AG09319 (cell line): Measurements from ENCODE around the gene FMO1.

Experiments
- DNase-seq: peaks from one replicate; pipeline ENCODE4 v3.0.0-alpha.2; 2010; ENCODE audit warnings: low read depth; ENCODE audit errors: extremely low read depth
- TF ChIP-seq, protein P1 (sequence below): IDR thresholded peaks from 2 replicates; pipeline ENCODE4 v1.5.1; 2011; ENCODE audit warnings: low read depth, mild to moderate bottlenecking, inconsistent platforms, low read length, moderate library complexity

The FMO1 gene

DNA sequence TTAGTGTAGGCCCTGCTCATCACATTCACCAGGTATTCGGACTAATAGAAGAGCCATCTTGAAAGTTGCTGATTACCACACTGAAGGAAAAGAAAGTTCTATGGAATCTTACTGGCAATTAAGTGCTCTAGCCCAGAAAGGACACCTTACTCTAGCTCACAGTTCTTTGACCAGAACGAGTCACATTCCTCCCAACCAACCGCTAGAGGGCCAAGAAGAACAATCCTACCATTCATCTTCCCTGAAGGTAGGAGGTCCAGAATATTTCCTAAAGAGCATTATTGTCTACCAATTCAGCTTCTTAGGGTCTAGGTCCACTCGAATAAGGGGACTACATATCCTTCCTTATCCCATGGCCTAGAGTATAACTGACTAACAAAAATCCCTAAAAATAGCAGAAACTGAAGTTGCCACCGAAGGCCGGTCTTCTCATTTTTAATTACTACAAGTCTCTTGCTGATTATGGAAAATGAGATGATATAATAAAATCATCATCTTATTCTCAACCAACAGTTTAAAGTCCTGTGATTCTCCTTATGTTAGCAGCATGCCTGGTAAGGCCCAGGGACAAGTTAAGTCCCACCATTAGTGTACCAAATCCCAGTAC, 2.7 kb upstream of the FMO1 start:
- TF ChIP-seq, protein P1, sequence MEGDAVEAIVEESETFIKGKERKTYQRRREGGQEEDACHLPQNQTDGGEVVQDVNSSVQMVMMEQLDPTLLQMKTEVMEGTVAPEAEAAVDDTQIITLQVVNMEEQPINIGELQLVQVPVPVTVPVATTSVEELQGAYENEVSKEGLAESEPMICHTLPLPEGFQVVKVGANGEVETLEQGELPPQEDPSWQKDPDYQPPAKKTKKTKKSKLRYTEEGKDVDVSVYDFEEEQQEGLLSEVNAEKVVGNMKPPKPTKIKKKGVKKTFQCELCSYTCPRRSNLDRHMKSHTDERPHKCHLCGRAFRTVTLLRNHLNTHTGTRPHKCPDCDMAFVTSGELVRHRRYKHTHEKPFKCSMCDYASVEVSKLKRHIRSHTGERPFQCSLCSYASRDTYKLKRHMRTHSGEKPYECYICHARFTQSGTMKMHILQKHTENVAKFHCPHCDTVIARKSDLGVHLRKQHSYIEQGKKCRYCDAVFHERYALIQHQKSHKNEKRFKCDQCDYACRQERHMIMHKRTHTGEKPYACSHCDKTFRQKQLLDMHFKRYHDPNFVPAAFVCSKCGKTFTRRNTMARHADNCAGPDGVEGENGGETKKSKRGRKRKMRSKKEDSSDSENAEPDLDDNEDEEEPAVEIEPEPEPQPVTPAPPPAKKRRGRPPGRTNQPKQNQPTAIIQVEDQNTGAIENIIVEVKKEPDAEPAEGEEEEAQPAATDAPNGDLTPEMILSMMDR = peak; percentile 85
- DNase-seq = no peak

DNA sequence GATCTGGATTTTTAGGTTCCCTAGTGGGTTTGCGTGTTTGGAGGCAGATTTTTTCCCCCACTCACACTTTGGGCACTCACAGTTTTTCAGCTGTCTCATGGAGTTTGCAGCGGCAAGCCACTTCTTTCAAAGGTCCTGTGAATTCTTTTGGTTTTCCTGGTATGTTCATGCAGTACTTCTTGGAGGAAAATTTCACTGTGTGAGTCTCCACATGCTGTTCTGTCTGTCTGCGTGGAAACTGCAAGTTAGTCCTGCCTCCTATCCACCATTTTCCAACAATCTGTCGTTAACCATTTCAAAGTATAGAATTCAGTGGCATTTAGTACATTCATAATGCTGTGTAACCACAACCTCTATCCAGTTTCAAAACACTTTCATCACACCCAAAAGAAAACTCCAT, 793 bp upstream of the FMO1 start:
- no peak for DNase-seq
- TF ChIP-seq, protein P1 = no peak

- no peak for DNase-seq
- TF ChIP-seq, protein P1 = no peak
Observed at GRCh38 chr1:171248841-171249240, 547 bp downstream of the FMO1 start.

- TF ChIP-seq, protein P1 = no peak
- DNase-seq = no peak
Observed at GRCh38 chr1:171250263-171250662, 2.0 kb downstream of the FMO1 start.

- no peak for DNase-seq
- TF ChIP-seq, protein P1 = peak; percentile 65
Observed at GRCh38 chr1:171251042-171251951, 3.0 kb downstream of the FMO1 start.

GRCh38 chr1:171251952-171252300, 3.6 kb downstream of the FMO1 start:
- TF ChIP-seq, protein P1 = no peak
- no peak for DNase-seq

DNA sequence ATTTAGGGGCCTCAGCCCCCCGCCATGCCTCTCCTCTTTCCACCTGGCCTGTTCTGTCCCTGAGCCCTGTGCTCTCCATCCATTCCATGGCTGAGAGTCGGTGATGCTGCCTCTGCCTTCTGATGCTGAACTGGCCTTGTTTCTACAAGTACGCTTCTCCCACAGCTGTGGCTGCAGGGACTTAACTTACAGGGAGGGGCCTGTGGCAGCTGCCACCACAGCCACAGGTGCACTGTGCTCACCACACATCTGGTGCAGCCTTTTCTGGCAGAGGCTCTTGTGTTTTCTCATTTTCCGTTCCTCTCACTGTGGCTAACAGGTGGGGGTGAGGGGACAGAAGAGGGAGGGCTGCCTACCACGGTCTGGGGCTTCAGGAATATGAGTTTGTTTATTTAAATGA, 4.2 kb downstream of the FMO1 start:
- no peak for DNase-seq
- TF ChIP-seq, protein P1 = no peak
